RPMI7951 (cell line): ENCODE results near the gene CNTN5. TPM values are rescaled to one million over a fixed set of nuclear protein-coding genes. Genes with fewer than 3 reads are reported as not detected.
"Not testable (repeated sequence)": the region's sequence is repeated elsewhere in the genome, so short reads cannot be mapped to it uniquely, and the experiment has no call there.

Experiments
- DNase-seq: peaks from one replicate; pipeline ENCODE4 v3.0.0-alpha.2; 2012; ENCODE audit warnings: low read depth
- total RNA-seq: library from RNA; depleted of rRNA; stranded (reverse); fragments of >200 nt; shearing (Covaris generic); gene quantifications from 2 replicates; pipeline ENCODE4 v1.2.3, GENCODE V29; 2014

Gene CNTN5
- total RNA-seq, 1 experiment from 2014 or later = not detected

DNA sequence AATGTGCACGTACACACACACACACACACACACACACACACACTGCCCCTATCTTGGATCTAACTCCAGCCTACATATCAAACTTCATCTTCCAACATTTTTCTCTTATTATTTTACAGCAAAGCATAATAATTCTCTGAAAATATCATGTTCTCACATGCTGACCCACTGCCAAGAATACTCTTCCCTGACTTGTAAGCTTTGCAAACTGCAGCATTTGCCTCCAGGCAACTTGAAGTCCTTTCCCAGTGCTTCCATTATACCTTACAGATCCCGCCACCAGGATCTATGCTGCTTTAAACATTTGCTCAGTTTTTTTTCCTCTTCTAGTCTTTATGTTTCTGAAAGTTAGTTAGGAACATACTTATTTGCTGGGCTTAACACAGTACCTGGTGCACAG, 1183.0 kb downstream of the CNTN5 start:
- no peak for DNase-seq

DNA sequence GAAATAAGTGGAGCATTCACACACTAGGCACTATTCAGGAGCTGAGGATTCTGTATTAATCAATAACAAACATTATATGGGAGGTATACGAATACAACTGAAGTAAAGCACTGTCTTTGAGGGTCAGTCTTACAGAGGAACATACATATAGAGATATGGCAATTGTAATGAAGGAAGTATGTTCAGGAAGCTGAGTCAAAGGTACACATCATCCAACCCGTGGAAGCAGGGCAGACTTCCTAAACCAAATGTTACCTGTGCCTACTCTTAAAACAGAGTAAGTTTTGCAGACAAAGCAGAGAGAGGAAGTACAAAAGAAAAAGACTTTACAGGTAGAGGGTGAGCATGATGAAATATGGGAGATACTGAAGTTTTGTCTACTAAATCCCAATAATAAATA, 1185.2 kb downstream of the CNTN5 start:
- no peak for DNase-seq

DNA sequence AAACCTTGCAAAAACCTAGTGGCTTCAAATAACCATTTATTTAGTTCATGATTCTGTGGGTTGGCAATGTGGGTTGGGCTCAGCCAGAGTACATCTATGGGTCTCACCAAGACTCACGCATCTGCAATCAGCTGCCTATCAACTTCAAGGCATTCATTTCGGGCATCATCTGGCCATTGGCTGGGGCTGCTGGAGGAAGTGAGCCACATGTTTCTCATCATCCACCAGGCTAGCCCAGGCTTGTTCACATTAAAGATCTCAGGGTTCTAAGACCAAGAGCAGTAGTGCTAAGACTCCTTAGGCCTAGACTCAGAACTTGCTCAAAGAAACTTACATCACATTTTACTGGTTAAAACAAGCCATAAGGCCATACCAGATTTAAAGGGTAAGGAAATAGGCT, 1187.5 kb downstream of the CNTN5 start:
- no peak for DNase-seq

DNA sequence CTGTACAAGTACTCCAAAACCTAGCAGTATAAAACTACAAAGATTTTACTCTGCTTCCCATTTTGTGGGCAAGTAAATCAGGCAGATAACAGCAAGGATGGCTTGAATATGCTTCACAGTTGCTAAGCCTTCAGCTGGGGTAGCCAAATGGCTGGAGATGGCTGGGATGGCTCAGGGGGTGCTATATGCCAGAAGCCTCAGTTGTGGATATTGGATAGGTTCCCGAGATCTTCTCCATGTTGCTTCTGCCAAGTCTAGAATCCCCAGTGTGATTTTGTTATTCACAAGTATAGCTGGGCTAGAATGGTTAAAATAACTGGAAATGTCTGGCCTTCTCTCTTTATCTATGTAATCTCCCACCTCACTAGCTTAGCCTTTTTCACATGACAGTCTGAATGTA, 1194.0 kb downstream of the CNTN5 start:
- no peak for DNase-seq

DNA sequence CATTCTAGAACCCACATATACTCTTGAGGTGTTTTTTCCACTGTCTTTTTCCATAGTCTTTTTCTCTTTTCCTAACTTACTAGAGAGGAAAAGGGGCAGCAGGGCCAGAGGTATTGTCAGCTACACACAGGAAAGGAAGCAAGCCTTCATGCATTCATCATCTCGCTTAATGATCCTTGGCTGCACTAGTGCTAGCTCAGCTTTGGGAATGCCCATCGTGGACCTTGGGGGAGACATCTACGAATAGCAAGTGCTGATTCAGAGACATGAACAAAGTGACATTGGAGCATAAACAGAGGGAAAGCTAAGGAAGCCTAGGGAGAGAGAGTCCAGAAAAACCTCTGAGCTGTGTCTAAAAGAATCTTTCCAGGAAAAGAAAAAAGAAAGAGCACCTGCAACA, 1200.1 kb downstream of the CNTN5 start:
- no peak for DNase-seq

DNA sequence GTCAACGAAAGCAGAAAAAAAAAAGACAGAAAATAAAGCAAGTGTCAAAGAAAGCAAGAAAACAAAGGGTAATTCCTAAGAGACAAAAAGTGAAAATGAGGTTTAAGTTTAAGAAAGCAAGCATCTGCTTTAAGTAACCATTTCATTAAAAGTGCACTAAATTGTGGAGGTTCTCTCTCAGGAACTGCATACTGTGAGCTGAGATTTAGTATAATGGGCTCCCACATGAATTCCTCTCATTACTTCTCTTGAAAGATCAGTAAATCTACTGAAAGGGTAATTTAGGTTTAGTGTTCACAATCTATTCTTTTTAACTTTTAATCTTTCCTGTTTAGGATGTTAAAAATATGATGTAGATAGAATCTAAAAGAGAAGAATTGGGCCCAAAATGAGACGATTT, 1201.0 kb downstream of the CNTN5 start:
- no peak for DNase-seq

DNA sequence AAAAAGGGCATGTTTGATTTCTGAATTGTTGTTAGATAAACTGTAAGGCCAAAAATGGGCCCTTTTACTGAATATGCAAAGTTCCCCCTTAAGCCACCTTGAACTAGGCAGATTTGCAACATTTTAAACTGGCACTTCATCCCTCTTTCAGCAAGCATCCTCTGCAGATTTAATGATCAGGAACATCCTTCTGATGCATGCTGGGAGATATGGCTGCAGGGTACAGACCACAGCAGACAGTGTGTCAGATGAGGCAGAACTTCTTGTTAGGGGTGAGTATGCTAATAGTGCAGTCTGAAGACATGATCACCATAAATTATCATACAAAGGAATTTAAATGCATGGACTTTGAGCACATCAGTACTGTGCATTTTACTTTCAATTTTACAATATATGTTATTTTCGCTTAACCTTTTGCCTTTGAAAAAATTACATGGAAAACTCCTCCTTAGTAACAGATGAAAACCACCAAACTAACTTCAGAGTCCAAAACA, 1203.8 kb downstream of the CNTN5 start:
- no peak for DNase-seq

DNA sequence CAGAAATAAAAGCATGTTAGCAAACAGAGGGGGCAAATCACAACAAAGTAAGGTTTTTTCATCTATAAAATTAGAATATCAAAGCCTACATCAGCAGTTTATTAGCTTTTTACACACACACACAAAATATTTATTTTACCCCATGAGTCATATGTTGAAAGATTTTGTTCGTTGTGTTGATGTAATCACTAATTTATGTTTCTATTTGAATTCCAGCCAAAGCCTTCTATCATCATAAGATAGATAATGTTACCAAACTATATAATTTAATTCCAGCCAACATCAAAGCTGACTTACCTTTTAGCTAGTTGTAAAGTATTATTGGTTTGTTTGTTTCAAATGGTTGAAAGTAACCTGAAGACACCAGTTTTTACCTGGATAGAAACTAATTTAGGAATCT, 1208.3 kb downstream of the CNTN5 start:
- DNase-seq = no peak

DNA sequence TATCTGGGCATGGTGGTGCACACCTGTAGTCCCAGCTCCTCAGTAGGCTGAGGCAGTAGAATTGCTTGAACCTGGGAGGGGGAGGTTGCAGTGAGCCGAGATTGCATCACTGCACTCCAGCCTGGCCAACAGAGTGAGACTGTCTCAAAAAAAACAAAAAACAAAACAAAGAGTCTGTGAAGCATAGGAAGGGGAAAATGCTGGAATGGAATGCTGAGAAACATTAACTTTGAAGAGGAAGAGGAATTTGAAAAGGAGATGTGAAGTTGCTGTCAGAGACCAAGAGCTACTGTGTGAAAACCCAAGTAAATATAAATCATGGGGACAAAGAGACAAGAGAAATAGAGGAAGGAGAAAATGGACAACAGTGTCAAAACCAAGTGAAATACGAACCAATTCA, 1211.3 kb downstream of the CNTN5 start:
- DNase-seq = no peak

DNA sequence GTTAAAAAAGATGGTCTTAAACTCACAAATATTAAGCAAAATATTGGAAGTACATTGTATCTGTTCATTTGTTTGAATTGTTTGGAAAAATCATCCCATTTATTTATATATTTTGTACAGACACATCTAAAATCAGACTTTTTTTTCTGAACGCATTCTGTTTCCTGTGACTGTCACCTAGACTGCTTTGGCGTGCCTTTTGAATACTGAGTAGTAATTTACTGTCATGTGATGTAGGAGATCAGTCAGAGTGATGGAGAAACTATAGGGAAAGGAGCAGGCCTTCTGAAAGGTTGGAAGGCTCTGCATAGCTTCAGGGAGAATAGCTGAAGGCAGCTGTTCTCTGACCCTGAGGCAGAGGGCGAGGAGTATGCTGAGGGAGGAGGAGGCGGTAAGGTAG, 1214.3 kb downstream of the CNTN5 start:
- no peak for DNase-seq

DNA sequence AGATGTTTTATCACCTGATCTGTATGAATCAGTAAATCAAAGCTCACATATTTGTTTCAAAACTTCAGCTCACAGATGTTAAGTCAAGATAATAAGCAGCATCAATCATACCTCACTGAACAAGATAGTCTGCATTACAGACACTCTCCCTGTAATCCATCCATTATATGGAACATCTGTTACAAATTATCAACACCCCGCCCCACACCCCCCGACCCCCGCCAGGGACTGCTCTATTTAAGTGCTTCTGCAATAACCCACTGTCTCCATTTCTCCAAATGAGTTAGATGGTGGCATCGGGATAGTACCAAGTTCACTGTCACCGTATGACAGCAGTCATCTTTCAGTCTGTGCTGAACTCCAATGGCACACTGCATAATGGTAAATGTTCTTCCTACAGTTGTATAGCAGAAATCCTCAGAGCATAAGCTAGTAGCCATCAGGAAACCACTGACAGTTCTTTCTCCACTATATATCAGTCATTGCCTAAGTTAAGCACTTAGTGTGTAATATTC, 1219.3 kb downstream of the CNTN5 start:
- DNase-seq = no peak

DNA sequence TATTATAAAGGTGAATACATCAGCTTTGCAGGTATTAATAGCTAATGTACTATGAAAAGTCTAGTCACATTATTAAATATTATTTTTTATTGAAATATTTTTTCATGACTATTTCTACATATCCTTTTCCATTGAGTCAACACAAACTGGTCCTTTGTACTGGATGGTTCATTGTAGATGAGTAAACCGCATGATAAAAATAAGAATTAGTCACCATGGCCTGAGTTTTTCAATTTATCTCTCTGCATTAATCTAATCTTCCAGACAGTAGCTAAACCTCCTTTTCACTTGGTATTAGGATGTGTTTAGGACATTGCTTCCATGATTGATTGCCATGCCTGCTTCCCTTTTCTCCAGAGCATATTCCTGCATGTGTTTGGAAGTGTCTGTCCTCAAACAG, 1227.0 kb downstream of the CNTN5 start:
- DNase-seq = no peak

DNA sequence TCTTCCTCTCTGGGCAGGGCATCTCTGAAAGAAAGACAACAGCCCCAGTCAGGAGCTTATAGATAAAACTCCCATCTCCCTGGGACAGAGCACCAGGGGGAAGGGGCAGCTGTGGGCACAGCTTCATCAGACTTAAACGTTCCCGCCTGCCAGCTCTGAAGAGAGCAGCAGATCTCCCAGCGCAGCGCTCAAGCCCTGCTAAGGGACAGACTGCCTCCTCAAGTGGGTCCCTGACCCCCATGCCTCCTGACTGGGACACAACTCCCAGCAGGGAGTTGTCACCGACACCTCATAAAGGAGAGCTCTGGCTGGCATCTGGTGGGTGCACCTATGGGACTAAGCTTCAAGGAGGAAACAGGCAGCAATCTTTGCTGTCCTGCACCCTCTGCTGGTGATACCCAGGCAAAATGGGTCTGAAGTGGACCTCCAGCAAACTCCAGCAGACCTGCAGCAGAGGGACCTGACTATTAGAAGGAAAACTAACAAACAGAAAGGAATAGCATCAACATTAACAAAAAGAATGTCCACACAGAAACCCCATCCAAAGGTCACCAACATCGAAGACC, 1236.6 kb downstream of the CNTN5 start:
- not testable (repeated sequence) for DNase-seq

DNA sequence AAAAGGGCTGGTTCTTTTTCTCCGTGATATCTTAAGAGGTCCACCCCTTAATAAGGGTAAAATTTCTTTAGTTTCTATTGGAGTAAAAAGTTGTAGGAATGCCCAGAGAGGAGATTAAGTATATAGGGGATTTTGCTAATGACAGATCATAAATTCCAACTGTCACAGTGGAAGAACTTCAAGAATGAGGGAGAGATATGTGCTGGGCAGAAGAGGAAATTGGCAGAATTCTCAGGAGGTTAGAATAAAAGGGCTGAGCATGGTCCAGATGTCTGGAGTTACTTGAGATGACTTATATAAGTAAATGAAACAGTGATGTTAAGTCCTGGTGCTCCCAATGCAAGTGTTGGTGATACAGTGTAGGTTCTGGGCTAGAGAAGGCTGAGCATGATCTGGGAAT, 1248.8 kb downstream of the CNTN5 start:
- DNase-seq = no peak

DNA sequence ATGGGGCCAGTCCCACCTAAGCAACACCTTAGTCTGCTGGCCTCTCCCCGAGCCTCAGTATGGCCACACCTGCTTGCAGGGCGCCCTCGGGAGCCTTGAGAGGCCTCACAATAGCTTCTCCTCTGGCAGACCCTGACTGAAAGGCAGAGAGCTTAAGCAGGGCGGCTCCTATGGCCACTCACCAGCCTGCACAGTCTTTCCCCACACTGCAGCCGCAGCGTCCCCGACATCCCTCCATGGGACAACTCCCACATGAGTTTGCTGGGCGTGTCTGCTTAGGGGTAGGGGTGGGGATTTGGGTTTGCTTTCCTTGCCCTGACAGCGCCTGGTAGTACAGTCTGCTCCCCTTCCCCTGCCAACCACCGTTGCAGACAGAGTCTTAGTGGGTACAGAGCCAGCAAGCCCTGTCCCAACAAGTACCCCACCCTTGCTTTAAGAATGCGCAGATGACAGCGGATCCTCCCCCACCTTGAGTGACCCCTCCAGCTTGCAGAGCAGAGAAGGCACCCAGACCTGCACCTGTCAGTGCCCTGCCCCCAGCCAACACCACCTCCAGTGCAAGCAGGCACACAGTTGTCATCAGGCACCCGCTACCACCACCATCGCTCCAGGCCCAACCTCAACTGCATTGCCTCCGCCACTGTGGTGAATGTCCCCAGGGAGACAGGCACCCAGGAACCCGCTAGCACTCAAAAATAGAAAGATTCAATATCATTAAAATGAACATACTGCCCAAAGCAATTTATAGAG, 1252.5 kb downstream of the CNTN5 start:
- DNase-seq = no peak

DNA sequence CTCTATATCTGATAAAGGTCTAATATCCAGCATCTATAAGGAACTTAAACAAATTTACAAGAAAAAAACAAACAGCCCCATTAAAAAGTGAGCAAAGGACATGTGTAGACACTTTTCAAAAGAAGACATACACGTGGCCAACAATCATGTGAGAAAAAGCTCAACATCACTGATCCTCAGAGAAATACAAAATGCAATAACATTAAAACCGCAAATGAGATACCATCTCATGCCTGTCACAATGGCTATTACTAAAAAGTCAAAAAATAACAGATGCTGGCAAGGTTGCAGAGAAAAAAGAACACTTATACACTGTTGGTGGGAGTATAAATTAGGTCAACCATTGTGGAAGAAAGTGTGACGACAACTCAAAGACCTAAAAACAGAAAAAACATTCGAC, 1253.7 kb downstream of the CNTN5 start:
- not testable (repeated sequence) for DNase-seq

DNA sequence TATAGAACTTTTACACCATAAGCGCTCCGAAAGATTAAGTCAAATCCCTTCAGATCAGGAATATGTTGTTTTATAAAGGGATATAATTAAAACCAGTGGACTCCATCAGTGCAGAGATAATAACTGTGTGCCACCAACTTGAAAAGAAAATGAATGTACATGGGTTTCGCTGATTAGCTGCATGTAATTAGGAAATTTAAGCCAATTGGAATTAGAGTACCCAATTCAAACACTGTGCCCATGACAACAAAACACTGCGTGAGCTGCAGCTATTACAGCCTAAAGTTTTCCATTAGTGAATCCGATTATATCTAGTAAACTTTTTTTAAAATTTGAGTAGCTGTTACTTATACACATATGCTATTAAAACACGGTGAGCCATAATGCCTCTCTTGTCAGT, 1274.0 kb downstream of the CNTN5 start:
- no peak for DNase-seq

DNA sequence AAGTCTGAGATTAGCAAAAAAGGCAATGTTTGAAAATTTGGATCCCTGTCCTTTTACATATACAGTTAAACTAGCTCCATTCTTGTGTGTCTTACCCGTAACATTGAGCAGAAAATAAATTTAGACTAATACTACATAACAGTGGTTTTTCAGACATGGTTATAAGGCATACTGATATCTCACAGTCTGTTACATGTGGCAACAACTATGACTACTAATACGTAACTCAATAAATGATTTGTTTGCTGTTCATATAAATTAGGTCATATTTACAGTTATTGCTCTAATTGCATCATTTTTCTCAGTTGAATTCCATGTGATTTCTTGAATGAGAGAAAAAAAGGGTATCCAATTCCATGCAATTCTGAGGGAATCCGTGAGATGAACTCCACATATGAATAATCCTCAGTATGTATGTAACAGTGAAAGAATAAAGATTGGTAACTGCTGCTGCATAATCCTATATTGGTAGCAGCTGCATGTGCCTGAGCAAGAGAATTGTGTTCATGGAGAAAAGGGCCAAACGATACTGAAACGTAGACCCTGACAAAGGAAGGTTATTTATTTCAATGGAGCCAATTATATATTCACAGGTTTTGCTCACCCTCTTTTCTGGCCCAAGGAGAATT, 1275.4 kb downstream of the CNTN5 start:
- DNase-seq = no peak

DNA sequence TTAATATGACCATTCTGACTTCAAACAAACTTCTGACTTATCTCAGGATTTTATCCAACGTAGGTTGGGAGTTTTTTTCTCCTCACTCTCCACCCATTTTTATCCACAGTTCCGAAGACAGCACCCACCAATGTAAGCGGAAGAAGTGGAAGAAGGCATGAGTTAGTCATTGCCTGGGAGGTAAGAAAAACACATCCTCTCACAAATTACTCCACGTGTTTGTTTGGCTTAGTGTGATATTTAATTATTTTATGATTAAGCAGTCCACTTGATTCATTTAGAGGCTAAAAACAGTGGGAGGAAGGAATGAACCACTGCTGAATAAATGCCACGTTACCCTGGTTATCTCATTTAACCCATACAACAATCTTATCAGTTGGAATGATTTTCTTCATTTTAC, 1276.8 kb downstream of the CNTN5 start:
- DNase-seq = no peak

DNA sequence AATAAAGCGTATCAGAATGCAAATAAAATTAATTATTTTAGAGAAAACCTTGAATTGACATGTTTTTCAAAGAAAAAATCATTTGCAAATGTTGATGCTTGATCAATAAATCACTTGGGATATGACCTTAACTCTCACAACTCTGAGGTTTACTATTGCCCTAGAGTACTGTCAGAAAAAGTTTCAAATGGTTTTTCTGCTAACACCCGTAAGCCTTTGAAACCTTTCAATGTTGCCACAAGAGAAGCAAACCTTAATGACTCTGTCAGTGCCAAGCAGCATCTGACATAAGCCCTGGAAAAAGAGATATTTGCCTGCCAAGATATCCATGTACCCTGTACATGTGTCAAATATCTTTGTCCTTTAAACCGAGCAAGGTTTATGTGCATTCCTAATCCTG, 1282.1 kb downstream of the CNTN5 start:
- DNase-seq = no peak

DNA sequence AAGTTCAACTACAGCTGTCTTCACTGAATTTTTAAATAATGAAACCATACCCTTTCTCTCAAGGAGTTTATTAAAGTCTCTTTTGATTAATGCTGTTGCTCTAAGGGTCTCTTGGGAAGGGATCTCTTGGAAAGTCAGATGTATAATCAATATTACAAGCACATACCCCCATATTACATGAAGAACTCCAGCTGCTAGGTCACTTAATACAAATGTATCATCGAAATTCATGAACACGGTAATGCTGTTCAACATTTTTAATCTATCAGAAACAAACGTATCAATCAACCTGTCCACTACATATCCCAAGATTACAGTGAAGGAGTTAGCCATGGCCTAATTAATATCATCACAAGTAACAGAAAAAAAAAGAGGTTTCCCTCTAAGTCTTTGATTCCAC, 1283.1 kb downstream of the CNTN5 start:
- no peak for DNase-seq

DNA sequence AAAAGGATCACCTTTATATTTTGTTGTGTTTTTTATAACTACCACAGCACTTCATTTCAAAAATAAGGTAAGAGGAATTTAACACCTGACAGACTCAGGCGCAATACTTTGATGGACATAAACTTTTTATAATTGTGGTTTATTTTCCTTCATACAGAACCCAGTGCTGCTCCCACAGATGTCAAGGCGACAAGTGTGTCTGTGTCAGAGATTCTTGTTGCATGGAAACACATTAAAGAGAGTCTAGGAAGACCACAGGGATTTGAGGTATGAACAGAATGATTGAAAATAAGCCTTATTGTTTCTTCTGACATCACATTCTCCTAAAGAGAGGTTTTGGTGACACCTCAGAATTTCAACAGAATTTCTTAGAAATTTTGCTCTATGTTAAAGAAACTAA, 1287.5 kb downstream of the CNTN5 start:
- DNase-seq = no peak

DNA sequence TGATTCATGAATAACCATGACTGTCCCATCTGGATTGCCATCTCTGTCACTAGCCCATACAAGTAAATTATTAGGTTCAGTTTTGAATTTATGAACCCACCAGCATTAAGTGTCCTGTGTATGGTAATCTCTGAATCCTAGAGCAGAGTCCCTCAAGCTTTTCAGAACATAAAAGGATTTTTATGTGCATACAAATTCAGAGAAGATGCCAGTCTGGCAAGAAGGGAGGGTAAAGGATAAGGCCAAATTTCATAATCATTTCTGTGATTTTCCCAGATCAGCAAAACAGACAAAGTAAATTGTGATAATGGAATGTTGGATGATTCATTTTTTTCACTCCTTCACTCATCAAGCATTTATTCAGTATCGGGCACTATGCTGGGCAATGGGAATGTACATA, 1295.2 kb downstream of the CNTN5 start:
- DNase-seq = no peak
